Chondrocyte (in vitro differentiated cells): ENCODE data around the gene OTUD5. TPM values are rescaled to one million over a fixed set of nuclear protein-coding genes. Genes with fewer than 3 reads are reported as not detected.

Source experiments
- DNase-seq: peaks from one replicate; pipeline ENCODE4 v3.0.0; 2021; ENCODE audit warnings: mixed read lengths, low spot score
- H3K27ac Mint-ChIP-seq: one replicate; pipeline ENCODE4 v1.8.0; 2021; ENCODE audit warnings: mild to moderate bottlenecking, moderate library complexity, mixed read lengths; ENCODE audit not compliant: unreplicated experiment
- H3K27me3 Mint-ChIP-seq: 2 replicates; pipeline ENCODE4 v1.8.0; 2021; ENCODE audit warnings: low read depth, mixed read lengths
- H3K36me3 Mint-ChIP-seq: 2 replicates; pipeline ENCODE4 v1.8.0; 2021; ENCODE audit warnings: low read depth, mixed read lengths
- H3K4me1 Mint-ChIP-seq: 2 replicates; pipeline ENCODE4 v1.8.0; 2021; ENCODE audit warnings: low read depth, mild to moderate bottlenecking, mixed read lengths
- H3K4me3 Mint-ChIP-seq: one replicate; pipeline ENCODE4 v1.8.0; 2021; ENCODE audit warnings: mild to moderate bottlenecking, moderate library complexity, mixed read lengths; ENCODE audit not compliant: unreplicated experiment
- H3K9me3 Mint-ChIP-seq: 2 replicates; pipeline ENCODE4 v1.8.0; 2021; ENCODE audit warnings: low read depth, mixed read lengths
- total RNA-seq: library from RNA; stranded (reverse); gene quantifications from 3 replicates; pipeline ENCODE4 v1.2.1, GENCODE V29; 2021
- TF ChIP-seq, protein P1 (sequence below): fragments of 200-600 bp; sonication (generic); IDR thresholded peaks from 2 replicates; pipeline ENCODE4 v1.5.0; 2021; ENCODE audit warnings: antibody characterized with exemption, mild to moderate bottlenecking, moderate library complexity

Gene OTUD5
- total RNA-seq, 1 donor from 2014 or later, result 47.4 TPM

DNA sequence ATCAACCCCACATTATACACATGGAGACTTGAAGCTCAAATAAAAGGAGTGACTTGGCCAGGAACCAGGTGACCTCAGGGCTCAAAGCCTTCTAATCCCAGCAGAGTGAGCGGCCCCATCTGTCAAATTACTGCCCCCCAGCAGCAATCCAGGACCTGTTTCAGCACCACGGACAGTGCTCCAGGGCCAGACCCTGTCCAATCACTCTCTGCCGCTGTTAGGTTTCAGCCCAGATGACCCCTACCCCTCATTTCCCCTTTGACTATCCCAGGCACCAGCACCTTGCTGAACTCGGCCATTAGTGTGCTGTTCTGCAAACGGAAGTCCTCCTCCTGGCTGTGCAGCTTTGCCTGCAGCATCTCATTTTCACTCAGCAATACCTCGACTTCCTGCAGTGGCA lies 39.6 kb upstream of the OTUD5 start:
- Mint-ChIP-seq H3K27ac (no peak overlapping the region), H3K27me3 (no peaks in the 10 kb centered on the region), H3K4me1 (peaks cover 14% of the 10 kb centered on the region), H3K4me3 (no peak overlapping the region), H3K9me3 (peaks cover 11% of the 10 kb centered on the region), H3K36me3 (peaks cover 21% of the 10 kb centered on the region)
- peak; percentile 33 for DNase-seq
- TF ChIP-seq, protein P1, sequence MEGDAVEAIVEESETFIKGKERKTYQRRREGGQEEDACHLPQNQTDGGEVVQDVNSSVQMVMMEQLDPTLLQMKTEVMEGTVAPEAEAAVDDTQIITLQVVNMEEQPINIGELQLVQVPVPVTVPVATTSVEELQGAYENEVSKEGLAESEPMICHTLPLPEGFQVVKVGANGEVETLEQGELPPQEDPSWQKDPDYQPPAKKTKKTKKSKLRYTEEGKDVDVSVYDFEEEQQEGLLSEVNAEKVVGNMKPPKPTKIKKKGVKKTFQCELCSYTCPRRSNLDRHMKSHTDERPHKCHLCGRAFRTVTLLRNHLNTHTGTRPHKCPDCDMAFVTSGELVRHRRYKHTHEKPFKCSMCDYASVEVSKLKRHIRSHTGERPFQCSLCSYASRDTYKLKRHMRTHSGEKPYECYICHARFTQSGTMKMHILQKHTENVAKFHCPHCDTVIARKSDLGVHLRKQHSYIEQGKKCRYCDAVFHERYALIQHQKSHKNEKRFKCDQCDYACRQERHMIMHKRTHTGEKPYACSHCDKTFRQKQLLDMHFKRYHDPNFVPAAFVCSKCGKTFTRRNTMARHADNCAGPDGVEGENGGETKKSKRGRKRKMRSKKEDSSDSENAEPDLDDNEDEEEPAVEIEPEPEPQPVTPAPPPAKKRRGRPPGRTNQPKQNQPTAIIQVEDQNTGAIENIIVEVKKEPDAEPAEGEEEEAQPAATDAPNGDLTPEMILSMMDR, result no peak

GRCh38 chrX:48992341-48992740 lies 34.9 kb upstream of the OTUD5 start:
- no peaks in the 10 kb centered on the region for H3K4me1 Mint-ChIP-seq
- H3K36me3 Mint-ChIP-seq, result peaks cover 21% of the 10 kb centered on the region
- DNase-seq, result no peak
- TF ChIP-seq, protein P1, result no peak
- H3K9me3 Mint-ChIP-seq, result peaks cover 6% of the 10 kb centered on the region
- no peaks in the 10 kb centered on the region for H3K27me3 Mint-ChIP-seq
- no peak overlapping the region for H3K27ac Mint-ChIP-seq
- H3K4me3 Mint-ChIP-seq, result no peak overlapping the region

DNA sequence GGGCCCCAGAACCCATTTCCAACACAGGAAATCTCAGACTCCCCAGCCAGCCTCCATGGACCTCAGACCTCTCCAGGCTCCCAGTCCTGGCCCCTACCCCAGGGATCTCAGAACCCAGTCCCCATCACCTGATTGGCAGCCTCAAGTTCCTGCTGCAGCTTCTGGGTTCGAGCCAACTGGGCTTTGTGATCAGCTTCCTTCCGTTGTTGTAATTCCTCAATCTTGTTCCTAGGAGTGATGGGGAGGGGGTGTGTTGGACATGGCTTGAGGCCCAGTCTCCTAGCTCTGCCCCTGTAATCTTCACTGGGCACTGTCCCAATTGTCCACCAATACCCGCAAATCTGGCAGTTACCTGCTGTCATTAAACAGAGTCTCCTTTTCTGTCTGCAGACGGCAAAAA lies 32.1 kb upstream of the OTUD5 start:
- H3K9me3 Mint-ChIP-seq, result peaks cover 4% of the 10 kb centered on the region
- DNase-seq, result peak; percentile 36
- no peak overlapping the region for H3K27ac Mint-ChIP-seq
- TF ChIP-seq, protein P1, result no peak
- peaks cover 18% of the 10 kb centered on the region for H3K36me3 Mint-ChIP-seq
- H3K27me3 Mint-ChIP-seq, result no peaks in the 10 kb centered on the region
- no peaks in the 10 kb centered on the region for H3K4me1 Mint-ChIP-seq
- H3K4me3 Mint-ChIP-seq, result no peak overlapping the region

GRCh38 chrX:48983896-48984295 lies 26.5 kb upstream of the OTUD5 start:
- Mint-ChIP-seq H3K9me3 (peaks cover 4% of the 10 kb centered on the region), H3K4me3 (no peak overlapping the region), H3K36me3 (peaks cover 25% of the 10 kb centered on the region), H3K27me3 (no peaks in the 10 kb centered on the region), H3K27ac (no peak overlapping the region), H3K4me1 (no peaks in the 10 kb centered on the region)
- no peak for DNase-seq
- TF ChIP-seq, protein P1, result no peak

DNA sequence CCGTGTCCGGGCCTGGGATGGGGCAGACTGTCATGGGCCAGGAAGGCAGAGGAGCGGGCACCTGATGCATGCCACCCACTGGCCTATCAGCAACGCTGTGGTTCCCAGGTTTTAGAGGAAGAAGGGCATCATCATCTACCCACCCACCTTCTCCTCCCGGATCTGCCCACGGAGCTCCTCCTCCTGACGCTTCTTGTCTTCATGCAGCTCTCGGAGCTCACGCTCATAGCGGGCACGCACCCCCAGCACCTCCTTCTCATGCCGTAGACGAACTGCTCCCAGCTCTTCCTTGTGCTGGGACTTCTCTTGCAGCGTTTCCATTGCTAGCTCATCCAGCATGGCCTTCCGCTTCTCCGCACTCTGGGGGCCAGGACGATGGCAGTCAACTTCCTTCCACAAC lies 25.7 kb upstream of the OTUD5 start:
- Mint-ChIP-seq H3K4me1 (no peaks in the 10 kb centered on the region), H3K4me3 (no peak overlapping the region), H3K27ac (no peak overlapping the region), H3K27me3 (no peaks in the 10 kb centered on the region), H3K9me3 (peaks cover 4% of the 10 kb centered on the region), H3K36me3 (peaks cover 21% of the 10 kb centered on the region)
- no peak for DNase-seq
- TF ChIP-seq, protein P1, result no peak
